Vagina (tissue), 2 donors: ENCODE results near the gene CDC14A. TPM values are rescaled to one million over a fixed set of nuclear protein-coding genes. Genes with fewer than 3 reads are reported as not detected.

Source experiments
- DNase-seq, 2 donors: peaks; one replicate each; pipeline ENCODE4 v3.0.0-alpha.2; 2017; ENCODE audit errors: extremely low spot score in 2 of 2
- H3K27ac ChIP-seq: fragments of 200-600 bp; sonication (generic); one replicate; pipeline ENCODE4 v1.5.1; 2019
- H3K27me3 ChIP-seq: fragments of 200-600 bp; sonication (generic); one replicate; pipeline ENCODE4 v1.5.1; 2019
- H3K36me3 ChIP-seq, 2 donors: fragments of 200-600 bp; sonication (generic); one replicate each; pipeline ENCODE4 v1.5.1; 2017 to 2019
- H3K4me1 ChIP-seq: fragments of 200-600 bp; sonication (generic); one replicate; pipeline ENCODE4 v1.5.1; 2019
- H3K4me3 ChIP-seq, 2 donors: fragments of 200-600 bp; sonication (generic); 1 replicate in 1 of 2; 2 replicates in 1 of 2; pipeline ENCODE4 v1.5.1; 2016 to 2019
- H3K9me3 ChIP-seq: fragments of 200-600 bp; sonication (generic); one replicate; pipeline ENCODE4 v1.5.1; 2019
- CTCF ChIP-seq, 3 experiments: fragments of 450-650 bp in 2 of 3; fragments of 200-600 bp in 1 of 3; sonication (generic) in 1 of 3; IDR thresholded peaks; one replicate each; pipeline ENCODE4 v1.5.1; 2017 to 2019; ENCODE audit warnings: antibody characterized with exemption in 3 of 3, mild to moderate bottlenecking in 2 of 3, moderate library complexity in 2 of 3
- POLR2A ChIP-seq, 2 donors: fragments of 450-650 bp; IDR thresholded peaks; one replicate each; pipeline ENCODE4 v1.6.1; 2017; ENCODE audit warnings: antibody characterized with exemption in 2 of 2, mild to moderate bottlenecking in 2 of 2, moderate library complexity in 2 of 2
- POLR2AphosphoS5 ChIP-seq, 2 donors: sonication (generic); formaldehyde crosslinking; IDR thresholded peaks; one replicate each; pipeline ENCODE4 v1.9.0; 2017; ENCODE audit warnings: antibody characterized with exemption in 2 of 2, mild to moderate bottlenecking in 2 of 2, low read depth in 1 of 2; ENCODE audit not compliant: insufficient read depth in 1 of 2
- intact Hi-C: fragments of 100-400 bp; cut with DNase I; formaldehyde crosslinking; loops from one replicate; pipeline ENCODE4 v1.15.1; 2023
- total RNA-seq: library from RNA; depleted of rRNA; stranded (reverse); fragments of >200 nt; gene quantifications from one replicate; pipeline ENCODE4 v1.2.3, GENCODE V29; 2016

The CDC14A gene
- total RNA-seq, 1 donor from 2014 or later = 14.5 TPM

DNA sequence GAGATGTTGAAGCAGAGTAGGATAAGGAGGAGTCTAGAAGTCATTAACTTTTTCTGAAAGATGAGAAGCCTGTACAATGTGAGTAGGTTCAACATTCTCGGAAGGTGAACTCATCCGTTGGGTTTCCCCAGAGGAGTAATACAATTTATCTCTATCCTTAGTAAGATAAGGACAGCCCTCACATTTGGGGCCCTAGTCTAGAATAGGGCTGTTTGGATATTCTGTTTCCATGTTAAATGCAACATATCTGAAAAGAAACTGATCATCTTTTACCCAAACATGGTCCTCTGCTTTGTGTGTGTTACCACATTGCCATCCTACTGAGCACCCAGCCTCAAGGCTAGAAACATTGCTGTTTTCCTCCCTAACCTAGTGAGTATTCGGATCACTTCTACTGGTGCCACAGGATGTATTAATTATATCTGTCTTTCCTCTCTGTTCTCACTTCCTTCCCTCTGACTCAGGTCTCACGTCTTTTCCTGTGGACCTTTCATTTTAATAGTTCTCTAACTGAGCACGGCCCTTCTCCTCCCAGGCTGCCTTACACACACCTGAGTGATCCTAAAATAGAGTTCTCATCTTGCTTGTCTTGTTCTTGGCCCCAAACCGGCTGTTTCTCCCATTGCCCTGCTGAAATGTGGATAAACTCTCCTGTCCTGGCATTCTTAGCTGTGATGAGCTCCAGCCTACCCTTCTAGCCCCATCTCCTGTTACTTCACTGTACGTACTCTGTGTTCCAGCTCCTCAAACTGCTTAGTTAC, 91.7 kb downstream of the CDC14A start:
- no peak overlapping the region for H3K4me3 ChIP-seq
- H3K36me3 ChIP-seq = no peaks in the 10 kb centered on the region
- DNase-seq = no peak
- H3K27ac ChIP-seq = no peak overlapping the region
- intact Hi-C loops = no loop called here
- H3K4me1 ChIP-seq = no peaks in the 10 kb centered on the region
- TF ChIP-seq POLR2A (IDR thresholded peaks at IDR 0.05) = no peak
- TF ChIP-seq POLR2AphosphoS5 (IDR thresholded peaks at IDR 0.05; ENCODE audit: insufficient read depth in 1 of 2, low read depth in 1 of 2) = peak in 1 of 2 donors; percentile 40
- TF ChIP-seq CTCF (IDR thresholded peaks at IDR 0.05) = no peak
- no peaks in the 10 kb centered on the region for H3K27me3 ChIP-seq
- H3K9me3 ChIP-seq = no peaks in the 10 kb centered on the region

GRCh38 chr1:100445565-100445964, 93.3 kb downstream of the CDC14A start:
- H3K4me3 ChIP-seq = no peak overlapping the region
- intact Hi-C loops = no loop called here
- no peaks in the 10 kb centered on the region for H3K27me3 ChIP-seq
- TF ChIP-seq CTCF (IDR thresholded peaks at IDR 0.05) (no peak), POLR2AphosphoS5 (IDR thresholded peaks at IDR 0.05; ENCODE audit: insufficient read depth in 1 of 2, low read depth in 1 of 2) (no peak), POLR2A (IDR thresholded peaks at IDR 0.05) (no peak)
- DNase-seq = no peak
- H3K9me3 ChIP-seq = no peaks in the 10 kb centered on the region
- H3K36me3 ChIP-seq = no peaks in the 10 kb centered on the region
- no peaks in the 10 kb centered on the region for H3K4me1 ChIP-seq
- H3K27ac ChIP-seq = no peak overlapping the region

DNA sequence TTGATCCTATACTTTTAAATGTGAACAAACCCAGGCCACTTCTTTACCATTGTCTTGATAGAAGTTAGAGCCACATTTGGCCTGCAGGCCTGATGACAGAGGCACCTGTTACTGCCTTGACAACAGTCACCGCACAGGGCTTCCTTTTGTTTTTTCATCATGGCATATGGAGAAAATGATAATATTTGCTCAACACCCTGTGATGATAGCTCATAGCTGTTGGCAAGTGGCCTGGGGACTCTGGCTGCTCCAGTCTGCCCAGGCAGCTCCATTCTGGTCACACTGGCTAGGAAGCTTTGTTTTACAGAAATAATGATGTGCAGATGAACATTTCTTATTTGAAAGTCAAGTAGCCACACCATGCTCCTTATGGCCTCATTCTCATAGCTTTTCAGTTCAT, 96.1 kb downstream of the CDC14A start:
- TF ChIP-seq CTCF (IDR thresholded peaks at IDR 0.05) (no peak), POLR2A (IDR thresholded peaks at IDR 0.05) (no peak), POLR2AphosphoS5 (IDR thresholded peaks at IDR 0.05; ENCODE audit: insufficient read depth in 1 of 2, low read depth in 1 of 2) (no peak)
- H3K27me3 ChIP-seq = no peaks in the 10 kb centered on the region
- intact Hi-C loops = no loop called here
- H3K27ac ChIP-seq = no peak overlapping the region
- no peaks in the 10 kb centered on the region for H3K36me3 ChIP-seq
- no peak overlapping the region for H3K4me3 ChIP-seq
- H3K9me3 ChIP-seq = no peaks in the 10 kb centered on the region
- H3K4me1 ChIP-seq = no peaks in the 10 kb centered on the region
- DNase-seq = no peak

DNA sequence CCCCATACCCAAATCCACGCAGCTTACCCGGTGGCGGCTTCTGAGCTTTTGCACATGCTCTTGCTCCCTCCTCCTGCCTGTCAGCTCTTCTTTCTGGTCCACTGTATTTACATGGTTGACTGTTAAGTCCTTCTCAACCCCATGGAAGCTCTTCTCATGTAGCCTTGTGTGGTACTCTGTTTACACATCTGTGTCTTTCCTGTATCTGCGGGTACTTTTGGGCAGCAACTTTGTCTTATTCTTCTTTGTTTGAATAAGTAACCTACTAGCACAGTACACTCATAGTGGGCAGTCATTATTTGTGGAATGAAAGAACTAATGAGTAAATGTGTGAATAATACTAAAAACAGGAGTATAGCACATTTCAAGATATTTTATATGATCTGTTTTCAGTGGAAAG, 97.2 kb downstream of the CDC14A start:
- no peak overlapping the region for H3K4me3 ChIP-seq
- DNase-seq = no peak
- TF ChIP-seq POLR2AphosphoS5 (IDR thresholded peaks at IDR 0.05; ENCODE audit: insufficient read depth in 1 of 2, low read depth in 1 of 2) (no peak), POLR2A (IDR thresholded peaks at IDR 0.05) (no peak), CTCF (IDR thresholded peaks at IDR 0.05) (no peak)
- no peaks in the 10 kb centered on the region for H3K36me3 ChIP-seq
- H3K27ac ChIP-seq = no peak overlapping the region
- intact Hi-C loops = no loop called here
- H3K4me1 ChIP-seq = no peaks in the 10 kb centered on the region
- H3K9me3 ChIP-seq = no peaks in the 10 kb centered on the region
- H3K27me3 ChIP-seq = no peaks in the 10 kb centered on the region

DNA sequence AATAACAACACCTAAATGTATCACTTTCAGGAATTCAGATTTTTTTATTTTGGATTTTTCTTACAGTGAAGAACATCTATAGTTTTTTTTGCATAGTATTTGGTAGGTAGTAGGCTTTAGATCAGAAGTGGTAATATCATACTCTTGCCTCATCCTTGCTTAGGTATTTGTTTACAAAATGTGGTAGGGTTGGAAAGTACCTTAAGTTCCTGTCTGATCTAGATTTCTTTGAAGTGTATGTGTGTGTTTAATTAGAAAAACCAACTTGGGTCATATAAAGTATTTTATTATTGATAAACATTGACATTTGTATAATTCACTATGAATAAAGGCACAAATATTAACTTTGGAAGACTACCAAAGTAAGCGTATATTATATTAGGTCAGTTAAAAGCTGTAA, 100.3 kb downstream of the CDC14A start:
- no peaks in the 10 kb centered on the region for H3K36me3 ChIP-seq
- no peaks in the 10 kb centered on the region for H3K4me1 ChIP-seq
- TF ChIP-seq CTCF (IDR thresholded peaks at IDR 0.05) = no peak
- TF ChIP-seq POLR2A (IDR thresholded peaks at IDR 0.05) = no peak
- no peak for TF ChIP-seq POLR2AphosphoS5 (IDR thresholded peaks at IDR 0.05; ENCODE audit: insufficient read depth in 1 of 2, low read depth in 1 of 2)
- DNase-seq = no peak
- intact Hi-C loops = no loop called here
- no peaks in the 10 kb centered on the region for H3K27me3 ChIP-seq
- H3K27ac ChIP-seq = no peak overlapping the region
- H3K4me3 ChIP-seq = no peak overlapping the region
- no peaks in the 10 kb centered on the region for H3K9me3 ChIP-seq
